Daoy (cell line): ENCODE measurements around the gene MSH5. TPM values are rescaled to one million over a fixed set of nuclear protein-coding genes. Genes with fewer than 3 reads are reported as not detected.

Experiments
- DNase-seq: peaks from one replicate; pipeline ENCODE4 v3.0.0-alpha.2; 2015; ENCODE audit warnings: low read depth
- total RNA-seq: library from RNA; depleted of rRNA; stranded (reverse); fragments of >200 nt; shearing (Covaris generic); gene quantifications from 2 replicates; pipeline ENCODE4 v1.2.3, GENCODE V29; 2014

Gene MSH5
- total RNA-seq, 1 experiment from 2014 or later: 19.9 TPM

- no peak for DNase-seq
Observed at GRCh38 chr6:31758281-31758680, 18.5 kb downstream of the MSH5 start.

GRCh38 chr6:31760790-31761189 is 21.0 kb downstream of the MSH5 start:
- no peak for DNase-seq

- no peak for DNase-seq
Observed at GRCh38 chr6:31761343-31761742, 21.5 kb downstream of the MSH5 start.

GRCh38 chr6:31762356-31762755 is 22.6 kb downstream of the MSH5 start, which contains the start of gene SAPCD1:
SAPCD1 (plus strand) TSS chr6:31762656; CDS start chr6:31763055, 399 bp downstream.
- DNase-seq: no peak

GRCh38 chr6:31762878-31763618 is 23.2 kb downstream of the MSH5 start:
- DNase-seq: no peak

DNA sequence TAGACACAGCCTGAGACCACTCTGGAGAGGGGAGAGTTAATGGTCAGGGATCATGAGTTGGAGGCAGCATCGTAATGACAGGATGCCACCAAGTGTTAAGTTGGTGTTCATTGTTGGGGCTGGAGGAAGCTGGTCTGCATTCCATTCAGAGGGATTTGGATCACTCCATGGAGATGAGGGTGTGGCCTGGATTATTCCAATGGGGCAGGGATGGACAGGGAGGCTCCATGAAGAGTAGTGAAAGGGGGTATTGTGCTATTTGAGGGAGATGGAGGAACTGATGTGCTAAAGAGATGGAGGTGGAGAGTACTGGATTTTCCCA is 23.8 kb downstream of the MSH5 start:
- no peak for DNase-seq

GRCh38 chr6:31764198-31764597 is 24.4 kb downstream of the MSH5 start:
- no peak for DNase-seq

- DNase-seq: no peak
Observed at GRCh38 chr6:31765559-31765909, 25.7 kb downstream of the MSH5 start.

DNA sequence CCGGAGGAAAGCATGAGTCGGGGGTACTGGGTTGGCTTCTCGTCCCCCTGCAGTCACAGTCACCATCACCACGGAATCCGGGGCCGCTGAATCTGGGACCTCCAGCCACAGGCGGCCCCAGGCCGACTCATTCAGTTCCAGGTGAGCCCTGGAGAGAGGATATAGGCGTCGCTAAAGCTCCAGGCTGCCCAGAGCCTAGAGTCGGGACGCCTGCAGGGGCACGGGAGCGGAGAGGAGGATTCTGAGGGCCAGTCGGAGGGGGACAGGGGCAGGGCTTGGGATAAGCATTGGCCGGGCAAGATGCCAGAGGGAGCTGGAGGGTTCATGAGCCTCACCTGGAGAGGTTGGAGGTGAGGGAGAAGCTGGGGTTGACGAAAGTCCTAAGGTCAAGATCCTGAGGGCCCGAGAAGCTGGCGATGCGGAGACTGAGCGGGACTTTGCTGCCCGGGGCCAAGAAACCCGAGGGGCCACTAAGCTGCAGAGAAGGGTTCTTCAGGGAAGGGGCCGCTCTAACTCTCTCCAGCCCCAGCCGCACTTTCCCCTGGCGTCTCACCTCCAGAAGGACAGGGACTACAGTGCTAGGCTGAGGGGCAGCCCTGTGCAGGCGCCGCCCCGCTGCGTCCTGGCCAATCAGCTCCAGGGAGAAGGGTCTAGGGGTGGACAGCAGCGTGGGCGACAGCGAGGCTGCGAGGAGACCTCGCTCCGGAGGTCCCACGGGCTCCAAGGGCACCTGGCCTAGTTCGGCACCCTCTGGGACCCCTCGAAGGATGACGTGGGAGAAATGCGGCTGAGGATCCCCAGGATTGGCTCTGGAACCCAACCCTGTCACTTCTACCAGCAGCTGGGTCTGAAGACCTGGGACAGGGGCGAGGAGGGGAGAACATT is 26.3 kb downstream of the MSH5 start:
- DNase-seq: no peak

GRCh38 chr6:31767096-31767645 is 27.4 kb downstream of the MSH5 start:
- DNase-seq: no peak

GRCh38 chr6:31768363-31769257 is 28.8 kb downstream of the MSH5 start:
- no peak for DNase-seq

- DNase-seq: peak; percentile 78
Observed at GRCh38 chr6:31769684-31770371, 30.0 kb downstream of the MSH5 start.

DNA sequence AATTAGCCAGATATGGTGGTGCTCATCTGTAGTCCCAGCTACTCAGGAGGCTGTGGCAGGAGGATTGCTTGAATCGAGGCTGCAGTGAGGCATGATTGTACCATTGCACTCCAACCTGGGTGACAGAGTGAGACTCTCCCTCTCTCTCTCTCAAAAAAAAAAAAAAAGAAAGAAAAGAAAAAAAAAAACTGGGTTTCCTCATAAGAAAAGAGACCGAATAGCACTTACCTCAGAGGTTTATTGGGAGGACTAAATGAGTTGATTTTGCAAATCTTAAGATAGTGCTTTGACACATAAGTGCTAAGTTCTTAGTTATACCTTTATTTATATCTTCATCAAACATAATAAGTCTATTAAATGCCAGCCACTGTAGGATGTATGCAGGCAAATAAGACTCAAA is 31.1 kb downstream of the MSH5 start:
- no peak for DNase-seq

DNA sequence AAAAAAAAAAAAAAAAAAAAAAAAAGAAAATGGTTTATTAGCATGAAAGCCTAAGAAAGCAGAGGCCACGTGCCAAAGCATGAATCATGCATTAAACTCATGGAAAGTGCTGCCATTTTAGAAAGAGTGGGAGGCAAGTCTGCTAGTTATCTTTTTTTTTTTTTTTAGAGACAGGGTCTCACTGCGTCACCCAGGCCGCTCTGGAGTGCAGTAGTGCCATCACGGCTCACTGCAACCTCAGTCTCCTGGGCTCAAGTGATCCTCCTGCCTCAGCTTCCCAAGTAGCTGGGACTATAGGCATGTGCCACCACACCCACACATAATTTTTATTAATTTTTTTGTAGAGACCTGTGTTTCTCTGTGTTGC is 32.2 kb downstream of the MSH5 start:
- DNase-seq: peak; percentile 51

DNA sequence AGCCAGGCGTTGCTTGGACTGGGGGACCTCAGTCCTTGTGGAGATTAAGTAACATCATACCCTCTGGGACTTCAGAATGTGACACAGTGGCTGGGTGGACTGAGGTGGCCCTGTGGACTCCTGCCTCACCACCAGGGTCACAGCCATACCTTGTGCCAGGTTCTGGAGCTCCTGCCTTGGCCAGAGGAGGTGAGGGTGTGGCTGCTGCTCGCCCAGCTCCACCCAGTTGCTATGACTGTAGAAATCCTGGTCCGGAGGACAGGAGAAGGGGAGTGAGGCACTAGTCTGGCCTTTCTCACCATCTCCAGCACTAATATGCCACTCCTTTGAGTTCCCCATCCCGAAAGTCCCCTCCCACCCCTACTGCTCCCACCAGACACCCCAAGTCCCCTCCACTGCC is 35.4 kb downstream of the MSH5 start:
- no peak for DNase-seq

- no peak for DNase-seq
Observed at GRCh38 chr6:31775633-31776484, 36.1 kb downstream of the MSH5 start.

GRCh38 chr6:31776485-31776988 is 36.7 kb downstream of the MSH5 start:
- DNase-seq: no peak

- peak; percentile 96 for DNase-seq
Observed at GRCh38 chr6:31776989-31777666, 37.3 kb downstream of the MSH5 start, which contains the start of gene VWA7. VWA7 (minus strand) TSS chr6:31777328; CDS start chr6:31776779, 549 bp downstream.

DNA sequence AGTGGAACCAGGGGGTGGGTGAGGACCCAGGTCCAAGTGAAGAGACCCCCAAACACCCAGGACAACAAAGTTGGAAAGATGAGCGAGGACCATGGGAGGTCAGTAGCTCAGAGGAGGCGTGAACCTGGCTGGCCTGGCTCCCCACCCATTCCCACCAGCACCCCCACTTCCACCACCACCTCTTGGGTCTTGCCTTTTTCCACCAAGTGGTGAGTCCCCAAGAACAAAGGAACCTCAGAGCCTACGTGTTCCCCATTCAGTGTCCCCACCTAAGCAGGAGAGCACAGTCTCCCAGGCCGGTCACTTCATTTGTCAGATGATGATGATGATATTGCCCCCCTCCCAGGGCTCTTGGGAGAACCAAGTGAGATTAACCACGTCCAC is 37.9 kb downstream of the MSH5 start:
- no peak for DNase-seq
